ENCODE results near the gene NT5C.
A peak's percentile ranks its signal among the peaks of the same experiment; 100 is the strongest.
"Not testable (repeated sequence)": the region's sequence is repeated elsewhere in the genome, so short reads cannot be mapped to it uniquely, and the experiment has no call there.

The NT5C gene

GRCh38 chr17:75131278-75132017 lies at the start of gene NT5C:
Gene NT5C, minus strand, starts transcription at chr17:75131742. Its CDS starts 35 bp downstream, at chr17:75131707.
- DNase-seq: peak; percentile 70

DNA sequence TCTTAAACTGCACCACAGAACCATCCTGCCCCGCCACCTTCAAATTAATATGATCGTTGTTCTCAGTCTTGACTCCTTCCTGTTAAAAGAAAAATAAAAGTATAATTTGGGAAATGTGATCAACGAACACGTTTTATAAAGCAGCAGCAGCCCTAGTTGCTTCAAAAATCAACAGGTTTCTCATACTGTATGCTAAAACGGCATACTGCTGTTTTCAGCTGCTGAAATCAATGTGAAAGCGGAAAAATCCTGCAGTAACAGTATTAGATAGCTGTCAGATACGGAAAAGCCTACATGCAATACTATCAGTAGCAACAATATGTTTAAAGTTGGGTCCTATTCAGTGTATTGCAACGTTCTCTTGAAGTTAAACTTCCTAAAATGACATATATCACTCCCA lies 49.6 kb upstream of the NT5C start:
- no peak for DNase-seq

DNA sequence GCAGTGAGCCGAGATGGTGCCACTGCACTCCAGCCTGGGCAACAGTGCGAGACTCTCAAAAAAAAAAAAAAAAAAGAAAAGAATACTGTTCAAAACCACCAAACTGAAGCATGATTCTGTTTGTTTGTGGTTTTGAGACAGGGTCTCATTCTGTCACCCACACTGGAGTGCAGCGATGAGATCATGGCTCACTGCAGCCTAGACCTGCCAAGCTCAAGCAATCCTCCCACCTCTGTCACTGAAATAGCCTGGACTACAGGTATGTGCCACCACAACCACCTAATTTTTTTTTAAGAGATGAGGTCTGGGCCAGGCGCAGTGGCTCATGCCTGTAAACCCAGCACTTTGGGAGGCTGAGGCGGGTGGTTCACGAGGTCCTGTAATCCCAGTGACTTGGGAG lies 46.9 kb upstream of the NT5C start:
- DNase-seq: no peak

GRCh38 chr17:75176625-75177024 lies 45.1 kb upstream of the NT5C start:
- DNase-seq: no peak

GRCh38 chr17:75174996-75175395 lies 43.5 kb upstream of the NT5C start:
- DNase-seq: no peak

DNA sequence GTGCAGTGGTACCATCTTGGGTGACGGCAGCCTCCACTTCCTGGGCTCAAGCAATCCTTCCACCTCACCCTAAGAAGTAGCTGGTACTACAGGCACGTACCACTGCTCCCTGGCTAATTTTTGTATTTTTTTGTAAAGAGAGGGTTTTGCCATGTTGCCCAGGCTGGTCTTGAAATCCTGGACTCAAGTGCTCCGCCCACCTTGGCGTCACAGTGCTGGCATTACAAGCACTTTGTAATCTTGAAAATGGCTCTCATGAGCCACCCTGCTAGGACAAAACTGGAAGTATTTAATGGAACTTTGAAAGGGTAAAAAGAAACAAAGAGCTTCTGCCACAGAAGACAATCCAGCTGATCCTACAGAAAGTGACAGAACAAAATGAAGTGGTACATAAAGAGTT lies 42.0 kb upstream of the NT5C start:
- DNase-seq: no peak

DNA sequence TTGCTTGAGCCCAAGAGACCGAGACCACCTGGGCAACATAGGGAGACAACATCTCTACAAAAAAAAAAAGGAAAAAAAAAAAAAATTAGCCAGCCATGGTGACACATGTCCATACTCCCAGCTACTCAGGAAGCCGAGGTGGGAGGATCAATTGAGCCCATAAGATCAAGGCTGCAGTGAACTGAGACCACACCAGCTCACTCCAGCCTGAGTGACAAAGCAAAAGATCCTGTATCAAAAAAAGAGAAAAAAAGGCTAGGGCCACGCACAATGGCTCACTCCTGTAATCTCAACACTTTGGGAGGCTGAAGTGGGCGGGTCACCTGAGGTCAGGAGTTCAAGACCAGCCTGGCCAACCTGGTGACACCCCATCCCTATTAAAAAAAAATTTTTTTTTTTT lies 37.5 kb upstream of the NT5C start:
- DNase-seq: no peak

GRCh38 chr17:75164606-75165005 lies 33.1 kb upstream of the NT5C start:
- not testable (repeated sequence) for DNase-seq

DNA sequence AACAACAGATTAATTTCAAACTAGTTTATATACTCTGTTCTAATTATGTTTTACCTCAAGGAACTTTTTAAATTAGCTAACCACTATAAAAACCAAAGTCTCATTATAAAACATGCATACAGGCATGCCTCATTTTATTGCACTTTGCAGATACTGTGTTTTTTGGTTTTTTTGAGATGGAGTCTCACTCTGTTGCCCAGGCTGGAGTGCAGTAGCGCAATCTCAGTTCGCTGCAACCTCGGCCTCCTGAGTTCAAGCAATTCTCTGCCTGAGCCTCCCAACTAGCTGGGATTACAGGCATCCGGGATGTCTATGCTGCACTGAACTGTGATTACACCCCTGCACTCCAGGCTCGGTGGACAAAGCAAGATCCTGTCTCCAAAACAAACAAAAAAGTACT lies 31.5 kb upstream of the NT5C start:
- DNase-seq: no peak

GRCh38 chr17:75160211-75160610 lies 28.7 kb upstream of the NT5C start:
- DNase-seq: no peak

DNA sequence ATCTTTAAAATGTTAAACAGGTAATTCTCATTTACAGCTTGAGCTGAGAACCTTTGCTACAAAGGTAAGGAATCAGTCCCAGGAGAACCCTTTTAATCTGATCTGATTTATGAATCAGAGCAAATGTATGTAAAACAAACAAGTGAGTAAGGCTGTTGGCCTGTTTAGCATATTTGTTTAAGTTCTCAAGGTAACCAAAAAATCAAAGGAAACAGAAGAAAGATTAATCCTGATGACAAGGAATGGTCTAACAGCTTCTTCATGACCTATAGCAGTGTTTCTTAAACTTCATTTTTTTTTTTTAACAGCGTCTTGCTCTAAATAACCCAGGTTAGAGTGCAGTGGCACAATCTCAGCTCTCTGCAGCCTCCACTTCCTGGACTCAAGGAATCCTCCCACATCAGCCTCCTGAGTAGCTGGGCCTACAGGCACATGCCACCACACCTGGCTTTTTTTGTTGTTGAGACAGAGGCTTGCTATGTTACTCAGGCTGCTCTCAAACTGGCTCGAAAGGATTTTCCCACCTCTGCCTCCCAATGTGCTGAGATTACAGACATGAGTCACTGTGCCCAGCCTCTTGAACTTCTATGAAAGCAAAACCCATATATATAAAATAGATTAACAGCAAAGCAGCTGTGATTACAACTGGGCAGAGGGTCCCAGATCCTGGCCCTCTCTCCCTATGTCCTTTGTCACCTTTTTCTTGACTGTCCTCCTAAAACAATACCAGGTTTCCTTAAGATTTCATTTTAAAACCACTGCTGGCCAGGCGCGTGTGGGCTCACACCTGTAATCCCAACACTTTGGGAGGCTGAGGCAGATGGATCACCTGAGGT lies 27.9 kb upstream of the NT5C start:
- DNase-seq: no peak

GRCh38 chr17:75158480-75158879 lies 26.9 kb upstream of the NT5C start:
- DNase-seq: not testable (repeated sequence)

DNA sequence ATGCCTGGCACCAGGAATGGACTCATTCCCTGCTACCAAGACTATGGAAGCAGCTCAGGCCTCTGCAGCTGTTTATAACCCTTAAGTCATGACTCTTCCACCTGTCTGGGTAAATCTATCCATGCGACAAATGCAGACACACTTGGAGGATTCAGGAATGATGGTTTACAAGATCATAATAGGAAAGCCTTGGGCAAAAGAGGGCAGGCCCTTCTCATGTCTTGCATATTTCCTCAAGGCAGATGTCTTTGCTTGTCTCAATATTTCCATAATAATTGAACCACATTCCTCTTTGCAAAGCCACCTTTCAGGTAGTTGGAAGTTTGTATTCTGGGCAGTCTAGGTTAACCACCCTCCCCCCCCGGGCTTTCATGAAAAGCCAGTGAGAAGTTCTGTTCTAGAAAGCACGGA lies 23.7 kb upstream of the NT5C start:
- DNase-seq: no peak

DNA sequence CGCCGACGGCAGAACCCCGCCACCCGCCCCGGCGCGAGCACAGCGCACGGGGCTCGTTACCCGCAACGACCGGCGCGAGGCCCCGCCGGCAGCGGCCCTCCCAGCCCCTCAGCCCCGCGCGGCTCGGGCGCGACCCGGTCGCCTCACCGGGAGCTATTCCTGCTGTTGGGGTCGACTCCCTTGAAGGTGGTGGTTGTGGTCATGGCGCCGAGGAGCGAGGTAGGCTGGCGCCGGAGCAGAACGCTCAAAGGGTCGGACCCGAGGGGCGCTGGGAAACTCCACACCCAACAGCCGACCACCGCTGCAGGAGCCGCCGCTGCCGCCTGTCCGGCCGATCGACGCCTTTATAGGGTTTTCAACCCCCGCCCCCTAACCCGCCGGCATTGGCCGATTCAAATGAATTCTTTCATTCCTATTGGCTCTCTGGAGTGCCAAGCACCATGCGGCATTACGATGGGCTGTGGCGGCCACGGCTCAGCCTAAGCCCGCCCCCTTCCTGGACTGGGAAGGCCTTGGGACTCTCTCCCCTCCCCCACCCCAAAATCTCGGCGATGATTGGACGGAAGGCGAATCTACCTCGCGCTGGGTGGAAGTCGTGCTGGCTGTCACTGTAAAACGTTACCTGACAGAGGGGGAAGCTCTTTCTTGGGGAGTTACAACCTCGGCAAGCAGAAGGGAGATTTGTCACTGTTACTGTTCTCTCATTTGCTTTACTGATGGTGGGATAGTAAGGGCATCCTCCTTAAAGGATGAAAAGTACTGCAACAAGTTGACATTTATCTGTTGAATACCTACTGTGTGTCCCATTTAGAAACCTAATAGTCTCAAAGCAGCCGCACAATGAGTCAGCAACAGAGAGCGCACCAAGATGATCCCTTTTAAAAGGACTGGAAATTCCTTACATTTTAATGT lies 22.9 kb upstream of the NT5C start, which contains the start of gene JPT1:
TSS of gene JPT1 (minus strand) at position 318 of the 912 bp plus-strand sequence. CDS start at position 203, 115 bp downstream.
- peak; percentile 97 for DNase-seq

- DNase-seq: no peak
Observed at GRCh38 chr17:75153780-75154194, 22.2 kb upstream of the NT5C start.

GRCh38 chr17:75152922-75153779 lies 21.6 kb upstream of the NT5C start:
- DNase-seq: peak; percentile 17

DNA sequence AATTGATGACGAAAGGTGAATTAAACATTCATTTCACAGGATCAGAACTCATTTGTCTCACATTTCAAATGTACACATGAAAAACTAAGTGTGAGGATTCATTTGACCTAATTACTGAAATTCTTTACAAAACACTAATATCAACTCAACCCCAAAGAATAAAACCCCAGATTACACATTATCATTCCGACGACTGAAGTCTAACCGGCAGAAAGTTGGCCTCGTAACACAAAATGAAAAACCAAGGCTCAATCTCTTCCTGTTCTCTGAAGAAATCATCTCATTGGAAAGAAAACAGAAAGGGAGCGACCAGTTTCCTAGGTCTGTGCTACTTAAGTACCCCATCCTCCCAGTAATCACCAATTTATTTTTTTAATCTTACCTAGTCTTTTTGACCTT lies 21.0 kb upstream of the NT5C start:
- DNase-seq: no peak

DNA sequence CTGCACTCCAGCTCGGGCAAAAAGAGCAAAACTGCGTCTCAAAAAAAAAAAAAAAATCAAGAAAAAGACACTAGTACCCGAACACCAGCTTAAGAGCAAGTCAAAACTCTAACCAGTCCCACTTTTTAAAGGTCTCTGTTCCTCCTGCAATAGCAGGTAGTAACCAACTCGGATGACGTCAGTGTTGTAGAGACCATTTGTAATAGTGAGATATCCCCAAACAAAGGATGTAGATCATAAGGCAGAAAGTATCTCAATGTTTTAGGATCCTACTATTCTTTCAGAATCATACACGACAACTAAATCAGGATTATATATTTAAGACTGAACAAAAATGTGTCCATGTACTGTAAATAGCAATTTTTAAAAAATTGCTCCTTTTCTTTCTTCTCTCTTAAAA lies 20.4 kb upstream of the NT5C start:
- no peak for DNase-seq

DNA sequence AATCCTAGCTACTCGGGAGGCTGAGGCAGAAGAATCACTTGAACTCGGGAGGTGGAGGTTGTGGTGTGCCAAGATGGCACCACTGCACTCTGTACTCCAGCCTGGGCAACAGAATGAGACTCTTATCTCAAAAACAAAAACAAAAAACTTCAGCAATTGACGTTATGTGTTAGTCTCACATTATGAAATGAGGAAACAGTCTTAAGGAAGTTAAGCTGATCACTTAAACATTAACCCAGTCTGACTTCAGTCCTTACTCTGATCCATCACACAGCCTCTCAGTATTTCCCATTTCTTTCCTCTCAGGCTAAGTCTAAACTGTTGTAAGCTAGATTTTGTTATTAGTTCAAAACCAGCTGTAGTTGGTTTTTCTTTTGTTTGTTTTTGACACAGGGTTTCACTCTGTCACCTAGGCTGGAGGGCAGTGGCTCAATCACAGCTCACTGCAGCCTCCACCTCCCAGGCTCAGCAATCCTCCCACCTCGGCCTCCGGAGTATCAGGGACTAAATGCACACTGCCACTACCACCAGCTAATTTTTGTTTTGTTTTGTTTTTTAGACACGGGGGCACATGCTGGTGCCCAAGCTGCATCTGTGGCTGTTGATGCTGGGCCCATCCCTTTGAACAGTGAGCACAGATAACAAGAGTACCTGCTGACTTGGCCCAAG lies 16.5 kb upstream of the NT5C start:
- no peak for DNase-seq

DNA sequence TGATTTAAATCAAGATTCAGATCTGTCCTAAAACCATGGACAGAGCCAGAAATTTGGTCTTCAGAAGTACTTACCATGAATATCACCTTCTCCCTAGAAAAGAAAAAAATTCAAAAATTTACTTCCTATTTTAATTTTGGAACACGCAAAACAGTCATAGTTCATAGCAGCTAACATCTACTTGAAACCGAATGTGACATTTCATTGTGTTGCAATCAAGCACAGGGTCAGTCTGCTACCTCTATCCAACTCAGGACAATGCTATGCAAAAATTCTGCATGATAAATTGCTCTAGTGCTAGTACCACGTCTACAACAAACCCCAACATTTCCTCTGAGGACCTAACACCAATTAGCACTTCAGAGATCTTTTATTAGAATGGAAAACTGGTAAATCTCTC lies 15.1 kb upstream of the NT5C start:
- DNase-seq: no peak

DNA sequence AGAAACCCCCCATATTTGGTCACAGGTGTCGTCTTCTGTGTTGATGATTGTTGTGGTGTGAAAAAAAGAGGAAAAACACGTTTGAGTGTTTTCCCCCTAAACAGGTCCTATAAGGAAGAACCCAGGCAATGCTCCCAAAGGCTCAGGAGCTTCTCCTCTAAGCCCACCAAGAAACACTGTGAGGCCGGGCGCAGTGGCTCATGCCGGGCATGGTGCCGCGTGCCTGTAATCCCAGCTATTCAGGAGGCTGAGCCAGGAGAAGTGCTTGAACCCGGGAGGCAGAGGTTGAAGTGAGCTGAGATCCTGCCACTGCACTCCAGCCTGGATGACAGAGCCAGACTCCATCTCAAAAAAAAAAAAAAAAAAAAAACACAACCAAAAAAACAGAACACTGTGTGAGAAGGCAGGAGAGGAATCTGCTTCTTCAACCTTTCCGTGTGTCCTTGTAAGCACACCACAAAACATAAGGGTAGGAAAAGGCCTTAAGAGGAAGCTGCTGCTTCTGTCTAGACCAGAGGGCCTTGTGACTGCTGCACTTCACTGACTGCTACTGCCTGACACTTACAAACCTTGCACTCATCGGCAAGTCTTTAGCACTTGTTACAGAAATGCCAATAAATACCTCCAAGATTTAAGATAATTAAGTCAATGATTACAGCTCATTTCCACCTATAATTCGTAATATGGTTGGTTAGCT lies 13.4 kb upstream of the NT5C start:
- no peak for DNase-seq
